ENCODE measurements around the gene TMEM254. TPM values are rescaled to one million over a fixed set of nuclear protein-coding genes. Genes with fewer than 3 reads are reported as not detected.
"Not testable (repeated sequence)": the region's sequence is repeated elsewhere in the genome, so short reads cannot be mapped to it uniquely, and the experiment has no call there.

TMEM254 gene
- total and polyA plus RNA-seq, 2 of the 13 experiments (the other 11 are each of a cell fraction or from before 2014, with no cell fraction given), result 11.2 to 39.0 TPM

DNA sequence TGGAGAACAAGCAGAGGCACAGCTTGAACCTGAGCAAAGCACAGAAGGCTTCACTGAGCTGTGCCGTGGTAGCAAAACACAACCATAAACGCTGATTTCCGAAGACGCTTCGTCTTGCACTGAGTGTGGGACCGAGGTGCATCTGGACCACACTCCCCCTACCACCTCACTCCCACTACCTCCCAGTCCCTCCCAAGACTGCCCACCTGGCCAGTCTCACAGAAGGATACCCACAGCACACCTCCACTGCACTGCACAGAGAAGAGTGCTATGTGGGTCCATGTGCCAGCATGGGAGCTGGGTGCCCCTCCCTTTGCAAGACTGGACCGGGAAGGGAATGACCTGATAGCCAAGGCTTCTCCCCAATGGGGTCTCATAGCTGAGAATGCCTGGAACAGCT is 40.2 kb upstream of the TMEM254 start:
- WGBS (ENCODE audit: low lambda C conversion rate), result 40% methylated on average over 1 of the region's 7 CpGs
- DNase-seq (ENCODE audit: low spot score); H4K20me1 ChIP-seq (ENCODE audit: insufficient read depth, low read length); H3K9ac ChIP-seq (ENCODE audit: insufficient read depth, low read depth, low read length); BruUV-seq (replicated peaks); H3K27ac ChIP-seq (ENCODE audit: extremely low read length, insufficient read depth, low read length); H3K4me3 ChIP-seq (replicated peaks in 1 of 3; ENCODE audit: insufficient read depth in 1 of 3, low read depth in 2 of 3, low read length in 3 of 3); CTCF ChIA-PET (ENCODE audit: low intra/inter-chr PET ratio, low total read pairs); FAIRE-seq; H3K27me3 ChIP-seq (ENCODE audit: control insufficient read depth in 1 of 2, insufficient read depth in 2 of 2, low read length in 2 of 2); H3K4me2 ChIP-seq (ENCODE audit: low read depth, low read length); H3K79me2 ChIP-seq (ENCODE audit: insufficient read depth, low read length); in situ Hi-C loops (cut with HindIII; ENCODE audit: extremely low pct_ligation_motif_present, low pct_unique_long_range_greater_than_20kb); intact Hi-C loops (cut with micrococcal nuclease; ENCODE audit: unreplicated experiment); H3K36me3 ChIP-seq (replicated peaks in 1 of 2; ENCODE audit: control insufficient read depth in 1 of 2, insufficient read depth in 2 of 2, low read length in 2 of 2); ATAC-seq; POLR2A ChIA-PET; H3K4me1 ChIP-seq (ENCODE audit: insufficient read depth, low read length); H2AFZ ChIP-seq (ENCODE audit: low read length); H3K9me3 ChIP-seq (ENCODE audit: low read length): not testable (repeated sequence)

DNA sequence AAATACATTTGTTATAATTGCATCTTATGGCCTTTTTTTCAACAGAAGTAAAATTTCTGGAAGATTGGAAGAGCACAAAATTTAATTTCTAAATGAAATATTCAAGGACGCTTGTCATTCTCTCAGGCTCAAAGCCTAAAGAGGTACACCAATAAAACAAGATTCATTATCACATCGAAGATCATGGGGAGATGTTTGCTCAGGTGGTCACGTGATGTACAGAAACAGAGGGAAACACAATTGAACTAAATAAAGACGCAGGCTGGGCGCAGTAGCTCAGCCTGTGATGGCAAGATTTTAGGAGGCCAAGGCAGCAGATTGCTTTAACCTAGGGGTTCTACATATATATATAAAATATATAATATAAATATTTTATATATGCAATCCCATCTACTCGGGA is 37.3 kb upstream of the TMEM254 start:
- TF ChIP-seq, protein P1, sequence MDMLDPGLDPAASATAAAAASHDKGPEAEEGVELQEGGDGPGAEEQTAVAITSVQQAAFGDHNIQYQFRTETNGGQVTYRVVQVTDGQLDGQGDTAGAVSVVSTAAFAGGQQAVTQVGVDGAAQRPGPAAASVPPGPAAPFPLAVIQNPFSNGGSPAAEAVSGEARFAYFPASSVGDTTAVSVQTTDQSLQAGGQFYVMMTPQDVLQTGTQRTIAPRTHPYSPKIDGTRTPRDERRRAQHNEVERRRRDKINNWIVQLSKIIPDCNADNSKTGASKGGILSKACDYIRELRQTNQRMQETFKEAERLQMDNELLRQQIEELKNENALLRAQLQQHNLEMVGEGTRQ (IDR thresholded peaks at IDR 0.05; ENCODE audit: low read depth, low read length), result 0 out of 2 replicates have a peak, but pooled peaks have one; percentile 9
- TF ChIP-seq, protein P1 (CRISPR knock-in tag; IDR thresholded peaks at IDR 0.05; ENCODE audit: borderline replicate concordance), result no peak
- no peak for TF ChIP-seq MYNN (CRISPR knock-in tag; IDR thresholded peaks at IDR 0.05; ENCODE audit: low read depth)
- no peak for DNase-seq (ENCODE audit: low spot score)
- POLR2A ChIA-PET, result no interaction called here

More for the DNA sequence above, 37.3 kb upstream of the TMEM254 start:
- H3K9me3 ChIP-seq (ENCODE audit: low read length), result no peaks in the 10 kb centered on the region
- H2AFZ ChIP-seq (ENCODE audit: low read length), result no peak overlapping the region
- no peaks in the 10 kb centered on the region for H3K79me2 ChIP-seq (ENCODE audit: insufficient read depth, low read length)
- no peak overlapping the region for H3K9ac ChIP-seq (ENCODE audit: insufficient read depth, low read depth, low read length)
- no peak overlapping the region for H3K4me3 ChIP-seq (replicated peaks in 1 of 3; ENCODE audit: insufficient read depth in 1 of 3, low read depth in 2 of 3, low read length in 3 of 3)
- FAIRE-seq, result no peak
- intact Hi-C loops (cut with micrococcal nuclease; ENCODE audit: unreplicated experiment), result no loop called here
- no peaks in the 10 kb centered on the region for H3K27me3 ChIP-seq (ENCODE audit: control insufficient read depth in 1 of 2, insufficient read depth in 2 of 2, low read length in 2 of 2)
- no peak overlapping the region for H3K4me2 ChIP-seq (ENCODE audit: low read depth, low read length)
- WGBS (ENCODE audit: low lambda C conversion rate), result 41% methylated on average over 6 of the region's 6 CpGs
- no TSS peak for BruUV-seq (replicated peaks)
- H3K4me1 ChIP-seq (ENCODE audit: insufficient read depth, low read length), result peaks cover 9% of the 10 kb centered on the region; the same call in 1 of the 2 replicates
- CTCF ChIA-PET (ENCODE audit: low intra/inter-chr PET ratio, low total read pairs), result no interaction called here
- no peaks in the 10 kb centered on the region for H4K20me1 ChIP-seq (ENCODE audit: insufficient read depth, low read length)
- H3K27ac ChIP-seq (ENCODE audit: extremely low read length, insufficient read depth, low read length), result no peak overlapping the region
- H3K36me3 ChIP-seq (replicated peaks in 1 of 2; ENCODE audit: control insufficient read depth in 1 of 2, insufficient read depth in 2 of 2, low read length in 2 of 2), result no peaks in the 10 kb centered on the region
- no peak for ATAC-seq
- in situ Hi-C loops (cut with HindIII; ENCODE audit: extremely low pct_ligation_motif_present, low pct_unique_long_range_greater_than_20kb), result no loop called here
